NT2/D1 (cell line): Measurements from ENCODE around the gene NR2F1-AS1.

Experiments
- SUZ12 ChIP-seq: IDR thresholded peaks from 2 replicates; pipeline ENCODE4 v1.6.1; 2011; ENCODE audit not compliant: insufficient read length, insufficient read depth; ENCODE audit errors: extremely low read depth
- YY1 ChIP-seq: IDR thresholded peaks from 2 replicates; pipeline ENCODE4 v1.6.1; 2011; ENCODE audit not compliant: insufficient read length, insufficient read depth
- ZNF274 ChIP-seq: IDR thresholded peaks from 2 replicates; pipeline ENCODE4 v1.6.1; 2011; ENCODE audit warnings: mild to moderate bottlenecking, low read depth, low read length

GRCh38 chr5:93580063-93580926, 724 bp downstream of the NR2F1-AS1 start:
- TF ChIP-seq ZNF274 (no peak), YY1 (no peak), SUZ12 (peak; percentile 76)
